B cell (primary cell): ENCODE results near the gene TBC1D22A.

Source experiments
- EZH2 ChIP-seq: IDR thresholded peaks from 2 replicates; pipeline ENCODE4 v1.6.1; 2012; ENCODE audit warnings: borderline replicate concordance, low read depth, mild to moderate bottlenecking, moderate library complexity, low read length; ENCODE audit not compliant: insufficient read depth, poor library complexity, severe bottlenecking
- TF ChIP-seq, protein P1 (sequence below): fragments of 200-600 bp; IDR thresholded peaks from one replicate; pipeline ENCODE4 v1.8.0; 2022; ENCODE audit warnings: antibody characterized with exemption, mild to moderate bottlenecking

DNA sequence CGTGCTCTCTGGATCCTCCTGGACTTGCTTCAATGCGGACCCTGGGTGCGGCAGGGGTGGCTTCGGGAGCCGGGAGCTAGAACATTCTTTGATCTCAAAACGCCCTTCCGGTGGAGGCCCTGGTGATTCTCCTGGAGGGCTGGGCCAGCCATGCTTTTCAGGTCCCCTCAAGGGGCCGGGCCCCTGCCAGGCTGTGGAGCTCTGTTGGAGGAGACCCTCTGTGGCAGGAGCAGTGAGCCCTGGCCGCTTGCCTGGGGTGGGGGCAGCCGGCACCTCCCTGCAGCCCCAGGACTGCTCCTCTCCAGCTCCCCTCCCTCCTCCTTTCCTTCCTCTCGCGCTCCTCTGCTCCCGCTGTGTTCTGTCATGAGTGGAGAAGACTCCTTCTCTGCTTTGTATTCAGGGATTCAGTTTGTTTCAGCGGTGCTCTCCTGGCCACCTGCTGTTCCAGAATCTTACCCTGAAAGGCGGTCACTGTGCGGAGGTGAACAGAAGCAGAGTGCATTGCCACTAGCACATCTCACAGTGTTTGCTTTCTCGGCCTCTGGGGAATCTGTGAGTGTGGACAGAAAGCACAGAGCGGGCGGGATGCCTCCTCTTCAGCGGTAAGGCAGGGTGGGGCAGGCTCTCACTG is 289.1 kb downstream of the TBC1D22A start:
- TF ChIP-seq, protein P1, sequence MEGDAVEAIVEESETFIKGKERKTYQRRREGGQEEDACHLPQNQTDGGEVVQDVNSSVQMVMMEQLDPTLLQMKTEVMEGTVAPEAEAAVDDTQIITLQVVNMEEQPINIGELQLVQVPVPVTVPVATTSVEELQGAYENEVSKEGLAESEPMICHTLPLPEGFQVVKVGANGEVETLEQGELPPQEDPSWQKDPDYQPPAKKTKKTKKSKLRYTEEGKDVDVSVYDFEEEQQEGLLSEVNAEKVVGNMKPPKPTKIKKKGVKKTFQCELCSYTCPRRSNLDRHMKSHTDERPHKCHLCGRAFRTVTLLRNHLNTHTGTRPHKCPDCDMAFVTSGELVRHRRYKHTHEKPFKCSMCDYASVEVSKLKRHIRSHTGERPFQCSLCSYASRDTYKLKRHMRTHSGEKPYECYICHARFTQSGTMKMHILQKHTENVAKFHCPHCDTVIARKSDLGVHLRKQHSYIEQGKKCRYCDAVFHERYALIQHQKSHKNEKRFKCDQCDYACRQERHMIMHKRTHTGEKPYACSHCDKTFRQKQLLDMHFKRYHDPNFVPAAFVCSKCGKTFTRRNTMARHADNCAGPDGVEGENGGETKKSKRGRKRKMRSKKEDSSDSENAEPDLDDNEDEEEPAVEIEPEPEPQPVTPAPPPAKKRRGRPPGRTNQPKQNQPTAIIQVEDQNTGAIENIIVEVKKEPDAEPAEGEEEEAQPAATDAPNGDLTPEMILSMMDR, result no peak
- no peak for TF ChIP-seq EZH2
